IMR-90 (cell line): ENCODE measurements around the gene LEO1. TPM values are rescaled to one million over a fixed set of nuclear protein-coding genes. Genes with fewer than 3 reads are reported as not detected.

ENCODE experiments used
- ATAC-seq: fragments of 200-7000 bp; cut with Tn5 transposase; 2 replicates; pipeline ENCODE4 v1.9.1; 2020; ENCODE audit warnings: low read depth, mild to moderate bottlenecking, moderate library complexity
- BruUV-seq: library from RNA; stranded (reverse); fragments of 400-500 nt; replicated peaks from 2 replicates; lab custom pipeline; 2021; lab: Mats Ljungman, UMichigan
- CTCF ChIA-PET: fragments of 300-600 bp; formaldehyde crosslinking; extraction: SDS; loops from one replicate; lab custom pipeline; 2021; ENCODE audit warnings: antibody characterized with exemption; lab: Yijun Ruan, JAX
- POLR2A ChIA-PET: fragments of 300-600 bp; sonication (Branson Sonifier 250); formaldehyde crosslinking; loops from one replicate; lab custom pipeline; 2022; ENCODE audit warnings: antibody characterized with exemption; ENCODE audit not compliant: unreplicated experiment; lab: Charles Lee
- DNase-seq: peaks from one replicate; pipeline ENCODE4 v3.0.0; 2013
- H2AFZ ChIP-seq: replicated peaks from 2 replicates; pipeline ENCODE3; 2013; ENCODE audit warnings: low read length, mild to moderate bottlenecking; ENCODE audit not compliant: poor library complexity
- H2AK5ac ChIP-seq: 2 replicates; pipeline ENCODE4 v1.6.1; 2013; ENCODE audit warnings: low read depth, low read length, inconsistent platforms
- H2AK9ac ChIP-seq: replicated peaks from 2 replicates; pipeline ENCODE3; 2013; ENCODE audit warnings: mild to moderate bottlenecking, low read depth, low read length, moderate library complexity; ENCODE audit not compliant: poor library complexity
- H2BK120ac ChIP-seq: 2 replicates; pipeline ENCODE4 v1.6.1; 2013; ENCODE audit warnings: low read depth, low read length, inconsistent platforms
- H2BK15ac ChIP-seq: 3 replicates; pipeline ENCODE4 v1.6.1; 2013; ENCODE audit warnings: low read depth, low read length, inconsistent platforms
- H2BK20ac ChIP-seq: 2 replicates; pipeline ENCODE4 v1.6.1; 2013; ENCODE audit warnings: low read depth, mild to moderate bottlenecking, inconsistent platforms, low read length, moderate library complexity
- H2BK5ac ChIP-seq: 2 replicates; pipeline ENCODE4 v1.6.1; 2013; ENCODE audit warnings: mild to moderate bottlenecking, low read depth, low read length, inconsistent platforms; ENCODE audit not compliant: poor library complexity, severe bottlenecking
- H3K14ac ChIP-seq: replicated peaks from 2 replicates; pipeline ENCODE4 v1.6.1; 2013; ENCODE audit warnings: low read depth, low read length, inconsistent platforms
- H3K18ac ChIP-seq: 2 replicates; pipeline ENCODE4 v1.6.1; 2013; ENCODE audit warnings: low read depth, low read length, control low read depth
- H3K23ac ChIP-seq: 2 replicates; pipeline ENCODE4 v1.6.1; 2013; ENCODE audit warnings: low read depth, low read length, inconsistent platforms
- H3K27ac ChIP-seq: 2 replicates; pipeline ENCODE4 v1.5.1; 2013; ENCODE audit warnings: mild to moderate bottlenecking, control low read depth, low read length; ENCODE audit not compliant: insufficient read depth
- H3K27me3 ChIP-seq: 2 replicates; pipeline ENCODE4 v1.6.1; 2013; ENCODE audit warnings: low read length; ENCODE audit not compliant: control insufficient read depth, insufficient read depth
- H3K36me3 ChIP-seq: 2 replicates; pipeline ENCODE4 v1.6.1; 2013; ENCODE audit warnings: low read length, mixed read lengths; ENCODE audit not compliant: control insufficient read depth, insufficient read depth
- H3K4ac ChIP-seq: 2 replicates; pipeline ENCODE4 v1.6.1; 2013; ENCODE audit warnings: low read depth, low read length, inconsistent platforms
- H3K4me1 ChIP-seq: 2 replicates; pipeline ENCODE4 v1.6.1; 2013; ENCODE audit warnings: low read length, mixed read lengths; ENCODE audit not compliant: control insufficient read depth, insufficient read depth
- H3K4me2 ChIP-seq: 2 replicates; pipeline ENCODE4 v1.6.1; 2013; ENCODE audit warnings: low read depth, mild to moderate bottlenecking, control low read depth, low read length, moderate library complexity
- H3K4me3 ChIP-seq: 2 replicates; pipeline ENCODE4 v1.5.1; 2013; ENCODE audit warnings: low read depth, mild to moderate bottlenecking, control low read depth, low read length, moderate library complexity; ENCODE audit not compliant: insufficient read depth
- H3K56ac ChIP-seq: 2 replicates; pipeline ENCODE4 v1.6.1; 2013; ENCODE audit warnings: low read length, inconsistent platforms; ENCODE audit not compliant: insufficient read depth; ENCODE audit errors: extremely low read depth
- H3K79me1 ChIP-seq, 2 experiments: 2 replicates each; pipeline ENCODE4 v1.6.1; 2013; ENCODE audit warnings: low read length in 2 of 2, inconsistent platforms in 1 of 2, low read depth in 1 of 2
- H3K9ac ChIP-seq: 2 replicates; pipeline ENCODE4 v1.6.1; 2013; ENCODE audit warnings: low read depth, low read length, control low read depth
- H3K9me1 ChIP-seq: 2 replicates; pipeline ENCODE4 v1.6.1; 2013; ENCODE audit warnings: low read length, inconsistent platforms; ENCODE audit not compliant: insufficient read depth
- H3K9me3 ChIP-seq: 2 replicates; pipeline ENCODE4 v1.6.1; 2013; ENCODE audit warnings: low read length; ENCODE audit not compliant: control insufficient read depth, insufficient read depth
- H4K20me1 ChIP-seq: 2 replicates; pipeline ENCODE4 v1.6.1; 2013; ENCODE audit warnings: low read length, inconsistent platforms; ENCODE audit not compliant: insufficient read depth
- H4K5ac ChIP-seq: 2 replicates; pipeline ENCODE4 v1.6.1; 2013; ENCODE audit warnings: mild to moderate bottlenecking, low read depth, low read length, control low read depth
- H4K8ac ChIP-seq, 2 experiments: 2 replicates each; pipeline ENCODE4 v1.6.1; 2013; ENCODE audit warnings: low read depth in 2 of 2, low read length in 2 of 2, control low read depth in 1 of 2, inconsistent platforms in 1 of 2
- H4K91ac ChIP-seq: 2 replicates; pipeline ENCODE4 v1.6.1; 2013; ENCODE audit warnings: low read depth, low read length, inconsistent platforms; ENCODE audit not compliant: insufficient read depth
- ELK1 ChIP-seq: fragments of 150-350 bp; IDR thresholded peaks from 2 replicates; pipeline ENCODE4 v1.6.1; 2016; ENCODE audit warnings: low read depth, mild to moderate bottlenecking, low read length, moderate library complexity, borderline replicate concordance
- FOS ChIP-seq: fragments of 150-350 bp; IDR thresholded peaks from 2 replicates; pipeline ENCODE4 v1.6.1; 2016; ENCODE audit warnings: low read depth, low read length
- POLR2A ChIP-seq: IDR thresholded peaks from 2 replicates; pipeline ENCODE4 v1.6.1; 2012; ENCODE audit warnings: mild to moderate bottlenecking, low read depth, low read length
- WGBS, 2 experiments: methylation state at CpG; one replicate each; pipeline versions ENCODE4 v1.1.5 to v1.1.7; 2013; ENCODE audit warnings: missing lambda C conversion rate in 2 of 2; ENCODE audit not compliant: insufficient read length in 1 of 2; ENCODE audit errors: extremely low coverage in 2 of 2; 5-methylcytosine and 5-hydroxymethylcytosine counted together
- dilution Hi-C: fragments of 300-500 bp; cut with HindIII; formaldehyde crosslinking; loops from one replicate; pipeline ENCODE4 v1.14.3; 2018; ENCODE audit warnings: low sequenced_read_pairs; ENCODE audit not compliant: unreplicated experiment
- in situ Hi-C: fragments of 300-500 bp; cut with MboI; formaldehyde crosslinking; loops from 3 replicates; pipeline ENCODE4 v1.14.3; 2019; ENCODE audit warnings: low sequenced_read_pairs, inconsistent platforms, mixed read lengths
- intact Hi-C: fragments of 100-400 bp; cut with micrococcal nuclease; formaldehyde crosslinking; loops from 2 replicates; pipeline ENCODE4 v1.10.0; 2022
- polyA plus RNA-seq, 3 experiments: library from polyadenylated mRNA; depleted of rRNA; stranded (reverse); fragments of >200 nt; gene quantifications; 2 replicates each; pipeline ENCODE4 v1.2.3, GENCODE V29; 2012; ENCODE audit warnings: low replicate concordance in 1 of 3
- total RNA-seq: library from RNA; depleted of rRNA; stranded (reverse); fragments of >200 nt; gene quantifications from 2 replicates; pipeline ENCODE4 v1.2.3, GENCODE V29; 2012

Gene LEO1
- total and polyA plus RNA-seq, 2 of the 4 experiments (the other 2 are of a cell fraction): 9.0 to 11.5 TPM

DNA sequence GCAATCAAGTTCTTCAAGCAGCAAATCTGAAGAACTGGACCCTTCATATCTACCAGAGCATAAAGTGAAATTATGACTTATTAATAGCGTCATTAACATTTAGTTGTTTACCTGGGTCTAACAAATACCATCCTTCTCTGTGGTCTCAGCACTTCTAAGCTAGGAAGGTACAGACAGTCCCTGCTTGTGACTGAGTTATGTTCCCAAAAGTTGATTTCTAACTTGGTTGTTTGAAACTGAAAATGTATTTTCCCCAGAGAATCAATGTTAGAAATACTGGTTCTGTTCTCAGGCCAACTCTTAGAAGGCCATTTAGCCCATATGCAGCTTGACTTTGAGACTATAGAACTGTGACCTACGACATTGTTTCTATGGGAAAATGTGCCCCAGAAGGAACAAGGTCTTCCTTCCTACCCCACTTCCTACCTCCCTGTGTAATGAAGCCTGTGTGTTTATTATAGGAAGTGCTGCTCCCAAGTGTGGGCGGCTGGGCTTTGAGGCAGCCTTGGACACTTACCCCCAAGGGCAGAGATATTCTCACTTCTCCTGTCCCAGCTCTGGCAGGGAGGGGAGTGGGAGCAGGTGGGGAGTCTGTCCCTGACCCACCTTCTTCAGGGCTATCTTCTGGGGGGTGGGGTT is 35.2 kb upstream of the LEO1 start:
- Histone ChIP-seq H2AK5ac (peak overlapping the region; percentile 29; the same call in 1 of the 2 replicates), H3K4ac (no peak overlapping the region), H4K20me1 (no peaks in the 10 kb centered on the region), H3K27me3 (no peaks in the 10 kb centered on the region), H2BK120ac (no peak overlapping the region), H2AFZ (peak overlapping the region; percentile 72), H3K14ac (0 out of 2 replicates have a peak overlapping the region, but pooled peaks have one; percentile 28), H3K79me1 (0 out of 4 replicates have a peak, but pooled peaks cover 0 to under 1% of the 10 kb centered on the region in 2 experiments), H3K4me2 (peak overlapping the region; percentile 16; the same call in 1 of the 2 replicates), H4K8ac (no peak overlapping the region; a peak in 1 of 4 replicates), H3K23ac (no peak overlapping the region), H3K56ac (no peak overlapping the region), H2BK20ac (0 out of 2 replicates have a peak overlapping the region, but pooled peaks have one; percentile 28), H3K9me1 (peaks cover 1% of the 10 kb centered on the region), H3K36me3 (no peaks in the 10 kb centered on the region), H3K27ac (no peak overlapping the region), H2BK5ac (peak overlapping the region; percentile 1), H3K9me3 (no peaks in the 10 kb centered on the region), H3K9ac (no peak overlapping the region), H3K4me1 (peaks cover 7% of the 10 kb centered on the region; the same call in 1 of the 2 replicates), H2AK9ac (no peak overlapping the region), H2BK15ac (no peak overlapping the region), H3K18ac (peak overlapping the region; percentile 72; the same call in 1 of the 2 replicates), H4K5ac (no peak overlapping the region; the same call in 1 of the 2 replicates), H4K91ac (no peak overlapping the region; the same call in 1 of the 2 replicates), H3K4me3 (no peak overlapping the region)
- in situ Hi-C loops (loop anchor here (25.0 kb wide), 1 partner anchor 655 kb away; no protein-coding TSS in a partner anchor), dilution Hi-C loops (no loop called here), intact Hi-C loops (no loop called here)
- ATAC-seq: peak; percentile 31
- TF ChIP-seq POLR2A: no peak
- no peak for TF ChIP-seq ELK1
- no peak for TF ChIP-seq FOS
- no CpG with 5 or more reads among the region's 3 CpGs for WGBS, 2 experiments
- no TSS peak for BruUV-seq
- ChIA-PET POLR2A (no interaction called here), CTCF (interaction anchor here (0.6 to 0.9 kb wide), 2 partner anchors 101 to 218 kb away, joined by 3 to 4 read pairs; no protein-coding TSS in a partner anchor)
- no peak for DNase-seq
